Effector memory CD8-positive, alpha-beta T cell (primary cell): ENCODE data around the gene SCYL1.

Experiments
- ATAC-seq: fragments of 150-1000 bp; cut with Tn5 transposase; replicated peaks from 2 replicates; pipeline ENCODE4 v1.10.0; 2021; ENCODE audit warnings: mild to moderate bottlenecking, moderate library complexity
- DNase-seq, 3 experiments: peaks; one replicate each; pipeline ENCODE4 v3.0.0; 2021
- H3K27ac Mint-ChIP-seq, 2 donors: one replicate each; pipeline ENCODE4 v1.8.0; 2022; ENCODE audit warnings: mild to moderate bottlenecking in 2 of 2, mixed read lengths in 2 of 2, moderate library complexity in 2 of 2
- H3K27me3 Mint-ChIP-seq, 2 donors: one replicate each; pipeline ENCODE4 v1.8.0; 2022; ENCODE audit warnings: mixed read lengths in 2 of 2
- H3K36me3 Mint-ChIP-seq: one replicate; pipeline ENCODE4 v1.8.0; 2022; ENCODE audit warnings: mild to moderate bottlenecking, moderate library complexity, mixed read lengths; ENCODE audit not compliant: insufficient read depth
- H3K4me1 Mint-ChIP-seq, 2 donors: one replicate each; pipeline ENCODE4 v1.8.0; 2022; ENCODE audit warnings: low read depth in 2 of 2, mixed read lengths in 2 of 2
- H3K4me3 Mint-ChIP-seq, 2 donors: one replicate each; pipeline ENCODE4 v1.8.0; 2022; ENCODE audit warnings: mild to moderate bottlenecking in 2 of 2, mixed read lengths in 2 of 2, moderate library complexity in 2 of 2
- H3K9me3 Mint-ChIP-seq, 2 donors: one replicate each; pipeline ENCODE4 v1.8.0; 2022; ENCODE audit warnings: mixed read lengths in 2 of 2

SCYL1 gene

GRCh38 chr11:65528819-65529350, 4.0 kb downstream of the SCYL1 start:
- Mint-ChIP-seq H3K36me3 (peaks cover 26% of the 10 kb centered on the region), H3K4me3 (no peak overlapping the region), H3K27me3 (no peaks in the 10 kb centered on the region), H3K4me1 (peaks cover 13 to 24% of the 10 kb centered on the region in 2 donors), H3K9me3 (no peaks in the 10 kb centered on the region), H3K27ac (peak overlapping the region in 1 of 2 donors; percentile 67)
- no peak for DNase-seq
- ATAC-seq = no peak

GRCh38 chr11:65529475-65530156, 4.7 kb downstream of the SCYL1 start:
- peaks cover 9 to 22% of the 10 kb centered on the region in 2 donors for H3K4me1 Mint-ChIP-seq
- peaks cover 29% of the 10 kb centered on the region for H3K36me3 Mint-ChIP-seq
- DNase-seq (no peak), ATAC-seq (no peak)
- H3K4me3 Mint-ChIP-seq = no peak overlapping the region
- H3K9me3 Mint-ChIP-seq = no peaks in the 10 kb centered on the region
- H3K27me3 Mint-ChIP-seq = no peaks in the 10 kb centered on the region
- peak overlapping the region; percentile 8 to 42 for H3K27ac Mint-ChIP-seq

GRCh38 chr11:65530157-65530496, 5.2 kb downstream of the SCYL1 start:
- no peaks in the 10 kb centered on the region for H3K9me3 Mint-ChIP-seq
- peaks cover 8 to 22% of the 10 kb centered on the region in 2 donors for H3K4me1 Mint-ChIP-seq
- peaks cover 34% of the 10 kb centered on the region for H3K36me3 Mint-ChIP-seq
- no peak overlapping the region for H3K4me3 Mint-ChIP-seq
- no peaks in the 10 kb centered on the region for H3K27me3 Mint-ChIP-seq
- ATAC-seq (peak; percentile 55), DNase-seq (no peak)
- H3K27ac Mint-ChIP-seq = peak overlapping the region; percentile 8 to 42

GRCh38 chr11:65532388-65533064, 7.6 kb downstream of the SCYL1 start:
- Mint-ChIP-seq H3K36me3 (peaks cover 31% of the 10 kb centered on the region), H3K27me3 (no peaks in the 10 kb centered on the region), H3K4me3 (no peak overlapping the region), H3K27ac (no peak overlapping the region), H3K4me1 (peaks cover 3 to 14% of the 10 kb centered on the region in 2 donors), H3K9me3 (no peaks in the 10 kb centered on the region)
- ATAC-seq = no peak
- DNase-seq = no peak

- Mint-ChIP-seq H3K9me3 (no peaks in the 10 kb centered on the region), H3K27ac (no peak overlapping the region), H3K4me1 (peaks cover 0 to 8% of the 10 kb centered on the region in 2 donors), H3K36me3 (peaks cover 46% of the 10 kb centered on the region), H3K27me3 (no peaks in the 10 kb centered on the region), H3K4me3 (no peak overlapping the region)
- ATAC-seq = no peak
- no peak for DNase-seq
These were observed 10.2 kb downstream of the SCYL1 start for GRCh38 chr11:65535102-65535501.

GRCh38 chr11:65536412-65537295, 11.8 kb downstream of the SCYL1 start:
- Mint-ChIP-seq H3K27ac (peak overlapping the region in 1 of 2 donors; percentile 59), H3K36me3 (peaks cover 41% of the 10 kb centered on the region), H3K4me1 (peaks cover 3 to 8% of the 10 kb centered on the region in 2 donors), H3K27me3 (no peaks in the 10 kb centered on the region), H3K9me3 (no peaks in the 10 kb centered on the region), H3K4me3 (no peak overlapping the region)
- DNase-seq (no peak), ATAC-seq (no peak)

GRCh38 chr11:65537296-65537597, 12.4 kb downstream of the SCYL1 start:
- Mint-ChIP-seq H3K9me3 (no peaks in the 10 kb centered on the region), H3K4me1 (peaks cover 3 to 11% of the 10 kb centered on the region in 2 donors), H3K36me3 (peaks cover 36% of the 10 kb centered on the region), H3K27ac (peak overlapping the region in 1 of 2 donors; percentile 59), H3K4me3 (peak overlapping the region in 1 of 2 donors; percentile 19), H3K27me3 (no peaks in the 10 kb centered on the region)
- ATAC-seq = no peak
- DNase-seq = no peak

GRCh38 chr11:65537620-65538231, 12.8 kb downstream of the SCYL1 start:
- Mint-ChIP-seq H3K27ac (peak overlapping the region in 1 of 2 donors; percentile 59), H3K4me1 (peaks cover 3 to 11% of the 10 kb centered on the region in 2 donors), H3K4me3 (peak overlapping the region in 1 of 2 donors; percentile 19), H3K9me3 (no peaks in the 10 kb centered on the region), H3K27me3 (no peaks in the 10 kb centered on the region), H3K36me3 (peaks cover 34% of the 10 kb centered on the region)
- ATAC-seq (no peak), DNase-seq (no peak)

GRCh38 chr11:65538232-65538914, 13.5 kb downstream of the SCYL1 start:
- Mint-ChIP-seq H3K9me3 (no peaks in the 10 kb centered on the region), H3K36me3 (peaks cover 33% of the 10 kb centered on the region), H3K4me3 (peak overlapping the region; percentile 25 to 40), H3K27ac (no peak overlapping the region), H3K4me1 (peaks cover 3 to 11% of the 10 kb centered on the region in 2 donors), H3K27me3 (no peaks in the 10 kb centered on the region)
- DNase-seq (no peak), ATAC-seq (no peak)

- Mint-ChIP-seq H3K9me3 (no peaks in the 10 kb centered on the region), H3K27me3 (no peaks in the 10 kb centered on the region), H3K36me3 (peaks cover 33% of the 10 kb centered on the region), H3K4me3 (peak overlapping the region; percentile 25 to 31), H3K27ac (no peak overlapping the region), H3K4me1 (peaks cover 8 to 13% of the 10 kb centered on the region in 2 donors)
- ATAC-seq (no peak), DNase-seq (no peak)
These were observed 14.2 kb downstream of the SCYL1 start for GRCh38 chr11:65538915-65539743.

- Mint-ChIP-seq H3K9me3 (no peaks in the 10 kb centered on the region), H3K4me3 (peak overlapping the region; percentile 77 to 78), H3K27me3 (no peaks in the 10 kb centered on the region), H3K4me1 (peaks cover 9 to 15% of the 10 kb centered on the region in 2 donors), H3K27ac (peak overlapping the region in 1 of 2 donors; percentile 83), H3K36me3 (peaks cover 28% of the 10 kb centered on the region)
- ATAC-seq (peak; percentile 76), DNase-seq (no peak)
These were observed 14.9 kb downstream of the SCYL1 start for GRCh38 chr11:65539744-65540289.
